HG03439 (cell line): ENCODE data around the gene TCF25.
"Not testable (repeated sequence)": the region's sequence is repeated elsewhere in the genome, so short reads cannot be mapped to it uniquely, and the experiment has no call there.

ENCODE experiments used
- ATAC-seq: cut with Tn5 transposase; IDR thresholded peaks from one replicate; pipeline ENCODE4 v1.9.1; 2021; ENCODE audit warnings: mild to moderate bottlenecking, moderate library complexity; ENCODE audit not compliant: unreplicated experiment

The TCF25 gene

GRCh38 chr16:89871895-89872294, 1.5 kb upstream of the TCF25 start:
- ATAC-seq = no peak

- peak; percentile 65 for ATAC-seq
These were observed 739 bp downstream of the TCF25 start for GRCh38 chr16:89873972-89874689.

GRCh38 chr16:89879123-89879522, 5.7 kb downstream of the TCF25 start:
- not testable (repeated sequence) for ATAC-seq

- ATAC-seq = no peak
These were observed 7.3 kb downstream of the TCF25 start for GRCh38 chr16:89880477-89881367.

GRCh38 chr16:89881368-89881730, 8.0 kb downstream of the TCF25 start:
- no peak for ATAC-seq

- ATAC-seq = no peak
These were observed 10.1 kb downstream of the TCF25 start for GRCh38 chr16:89883346-89884040.

GRCh38 chr16:89884041-89884421, 10.6 kb downstream of the TCF25 start:
- ATAC-seq = no peak

GRCh38 chr16:89887243-89887642, 13.9 kb downstream of the TCF25 start:
- ATAC-seq = no peak

- ATAC-seq = no peak
These were observed 16.8 kb downstream of the TCF25 start for GRCh38 chr16:89890200-89890599.

GRCh38 chr16:89890886-89891657, 17.7 kb downstream of the TCF25 start:
- ATAC-seq = no peak

GRCh38 chr16:89892055-89892630, 18.8 kb downstream of the TCF25 start:
- no peak for ATAC-seq

- no peak for ATAC-seq
These were observed 19.2 kb downstream of the TCF25 start for GRCh38 chr16:89892635-89893034.

GRCh38 chr16:89893642-89894548, 20.5 kb downstream of the TCF25 start:
- no peak for ATAC-seq

GRCh38 chr16:89895482-89896250, 22.3 kb downstream of the TCF25 start:
- no peak for ATAC-seq

GRCh38 chr16:89897204-89897603, 23.8 kb downstream of the TCF25 start:
- no peak for ATAC-seq

- ATAC-seq = no peak
These were observed 25.0 kb downstream of the TCF25 start for GRCh38 chr16:89898201-89898967.

- no peak for ATAC-seq
These were observed 26.6 kb downstream of the TCF25 start for GRCh38 chr16:89899879-89900481.

GRCh38 chr16:89900885-89901284, 27.5 kb downstream of the TCF25 start:
- ATAC-seq = no peak
